Gastrocnemius medialis (tissue), 4 donors: ENCODE results near the gene GBA3.

ENCODE experiments used
- CTCF ChIP-seq, 5 experiments: fragments of 450-650 bp in 3 of 5; fragments of 200-600 bp in 2 of 5; sonication (generic) in 2 of 5; IDR thresholded peaks in 4 of 5; conservative IDR thresholded peaks in 1 of 5; 1 replicate in 4 of 5; 2 replicates in 1 of 5; pipeline ENCODE4 v1.5.1; 2016 to 2019; ENCODE audit warnings: antibody characterized with exemption in 5 of 5, mild to moderate bottlenecking in 3 of 5, moderate library complexity in 3 of 5
- POLR2A ChIP-seq, 2 donors: fragments of 450-650 bp; IDR thresholded peaks; one replicate each; pipeline ENCODE4 v1.6.1; 2017; ENCODE audit warnings: antibody characterized with exemption in 2 of 2, mild to moderate bottlenecking in 2 of 2, moderate library complexity in 2 of 2

- TF ChIP-seq CTCF (IDR thresholded peaks at IDR 0.05 in 4 of 5, conservative IDR thresholded peaks at IDR 0.05 in 1 of 5) (no peak), POLR2A (IDR thresholded peaks at IDR 0.05) (no peak)
Observed at GRCh38 chr4:22780797-22781196, 88.1 kb downstream of the GBA3 start.
